Left colon (tissue), 2 donors: Measurements from ENCODE around the gene MS4A8. TPM values are rescaled to one million over a fixed set of nuclear protein-coding genes. Genes with fewer than 3 reads are reported as not detected.

ENCODE experiments used
- ATAC-seq: fragments of 200-7000 bp; cut with Tn5 transposase; one replicate; pipeline ENCODE4 v1.9.1; 2020; ENCODE audit warnings: mild to moderate bottlenecking, moderate library complexity
- DNase-seq, 2 donors: peaks; one replicate each; pipeline ENCODE4 v3.0.0-alpha.2; 2020
- intact Hi-C, 2 donors: fragments of 100-400 bp; cut with DNase I in 1 of 2; cut with micrococcal nuclease in 1 of 2; formaldehyde crosslinking; loops; one replicate each; pipeline versions ENCODE4 v1.11.2 to v1.14.0; 2022; cut with DNase I, micrococcal nuclease
- total RNA-seq, 2 donors: library from RNA; stranded (reverse); fragmentation: NEBNext Ultra II Directional; extraction: Animal tissue kit (Norgen Biotek cat#: 25700); gene quantifications; one replicate each; pipeline ENCODE4 v1.2.1, GENCODE V29; 2021
- donor health status: DM: no; HTN: no; CAD: no.
- donor health status: DM: yes; HTN: yes; CAD: no.

The MS4A8 gene
- total RNA-seq, 2 donors from 2014 or later, result 25.0 to 51.0 TPM

DNA sequence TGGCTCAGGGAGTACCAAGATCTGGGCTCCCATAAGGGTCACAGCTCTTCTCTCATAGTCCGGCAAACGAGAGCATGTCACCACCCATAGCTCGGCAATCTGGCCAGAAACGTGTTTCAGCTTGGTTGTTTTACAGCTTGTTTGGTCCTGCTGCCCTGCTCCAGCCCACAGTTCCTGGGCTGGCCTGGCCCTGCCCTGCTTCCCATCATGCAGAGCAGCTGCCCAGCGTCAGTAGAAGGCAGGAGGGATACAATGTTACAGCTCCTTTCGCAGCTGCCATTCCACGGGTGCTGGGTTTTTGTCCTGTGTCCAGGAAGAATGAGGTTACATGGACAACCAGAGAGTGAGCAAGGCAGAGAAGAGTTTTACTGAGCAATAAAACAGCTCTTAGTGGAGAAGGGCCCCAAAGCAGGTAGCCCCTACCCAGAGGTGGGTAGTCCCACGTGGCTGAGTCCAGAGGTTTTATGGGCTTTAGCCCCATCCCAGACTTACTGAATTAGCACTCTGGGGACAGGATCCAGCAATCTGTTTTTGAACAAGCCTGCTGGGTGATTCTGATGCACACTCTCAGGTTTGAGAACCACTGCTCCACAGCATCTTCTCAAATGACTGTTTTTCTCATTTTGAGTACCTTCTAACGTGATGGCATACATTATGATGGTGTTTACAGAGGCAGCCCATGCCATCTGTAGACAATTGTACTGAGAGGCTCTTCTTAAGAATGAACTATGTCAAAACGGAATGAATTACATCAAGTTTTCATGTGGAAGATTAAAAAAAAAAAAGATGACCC is 19.3 kb downstream of the MS4A8 start:
- peak; percentile 50 to 54 for DNase-seq
- intact Hi-C loops, result no loop called here
- ATAC-seq, result peak; percentile 79

GRCh38 chr11:60719391-60719790 is 20.0 kb downstream of the MS4A8 start:
- peak; percentile 69 to 87 for DNase-seq
- intact Hi-C loops, result no loop called here
- ATAC-seq, result peak; percentile 92

GRCh38 chr11:60720460-60720859 is 21.0 kb downstream of the MS4A8 start:
- DNase-seq, result no peak
- intact Hi-C loops, result no loop called here
- ATAC-seq, result no peak

DNA sequence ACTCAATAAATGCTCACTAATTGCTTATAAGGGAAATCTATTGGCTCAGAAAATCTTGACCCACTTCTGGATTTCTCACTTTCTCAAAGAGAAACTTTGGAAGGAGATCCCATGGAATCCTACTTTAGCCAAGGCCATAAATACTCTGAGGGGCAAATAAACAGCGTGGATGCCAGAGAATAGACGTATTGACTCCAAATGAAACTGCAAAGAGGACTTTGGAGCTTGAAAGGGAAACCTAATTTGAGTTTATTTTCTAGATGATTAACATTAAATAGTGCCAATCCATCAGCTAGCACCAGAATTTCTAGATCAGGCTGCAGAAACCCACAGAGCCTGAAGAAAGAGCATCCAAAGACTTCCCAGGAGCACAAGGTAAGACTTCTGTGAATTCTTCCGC is 25.0 kb downstream of the MS4A8 start, which contains the start of gene MS4A18:
TSS of gene MS4A18 (plus strand) at position 301 of the 400 bp plus-strand sequence.
- intact Hi-C loops, result no loop called here
- no peak for DNase-seq
- no peak for ATAC-seq

GRCh38 chr11:60725592-60725991 is 26.2 kb downstream of the MS4A8 start:
- no peak for DNase-seq
- ATAC-seq, result no peak
- intact Hi-C loops, result no loop called here

- no peak for ATAC-seq
- intact Hi-C loops, result no loop called here
Measured at GRCh38 chr11:60731586-60731985, 32.2 kb downstream of the MS4A8 start.

GRCh38 chr11:60734279-60734678 is 34.9 kb downstream of the MS4A8 start:
- intact Hi-C loops, result no loop called here
- ATAC-seq, result peak; percentile 80
- no peak for DNase-seq

More at GRCh38 chr11:60731586-60731985, 32.2 kb downstream of the MS4A8 start:
- DNase-seq, result no peak

GRCh38 chr11:60739114-60739513 is 39.7 kb downstream of the MS4A8 start:
- no peak for ATAC-seq
- intact Hi-C loops, result no loop called here
- no peak for DNase-seq

GRCh38 chr11:60740573-60740972 is 41.2 kb downstream of the MS4A8 start:
- DNase-seq, result no peak
- no peak for ATAC-seq
- intact Hi-C loops, result no loop called here

GRCh38 chr11:60741421-60741820 is 42.0 kb downstream of the MS4A8 start:
- intact Hi-C loops, result no loop called here
- ATAC-seq (no peak), DNase-seq (no peak)

DNA sequence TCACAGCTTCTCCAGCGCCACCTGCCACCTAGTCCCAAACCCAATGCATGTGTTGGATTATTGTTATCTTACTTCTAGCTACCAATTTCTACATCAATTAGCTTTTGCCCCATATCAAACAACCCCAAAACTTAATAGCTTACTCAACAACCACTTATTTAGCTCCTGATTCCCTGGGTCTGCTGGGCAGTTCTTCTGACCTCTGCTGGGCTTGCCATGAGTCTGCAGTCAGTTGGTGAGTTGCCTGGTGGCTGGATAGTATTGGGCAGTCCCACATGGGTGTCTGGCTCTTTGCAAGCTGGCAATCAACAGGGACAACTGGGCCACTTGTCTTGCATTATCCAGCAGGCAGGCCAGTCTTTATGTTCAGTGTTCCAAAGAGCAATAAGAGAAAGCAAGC is 43.6 kb downstream of the MS4A8 start:
- no peak for DNase-seq
- intact Hi-C loops, result no loop called here
- peak; percentile 35 for ATAC-seq

- no peak for DNase-seq
- no peak for ATAC-seq
- intact Hi-C loops, result no loop called here
Measured at GRCh38 chr11:60744114-60744513, 44.7 kb downstream of the MS4A8 start.

GRCh38 chr11:60747359-60747873 is 48.0 kb downstream of the MS4A8 start:
- DNase-seq, result no peak
- no peak for ATAC-seq
- intact Hi-C loops, result no loop called here

GRCh38 chr11:60748225-60748624 is 48.8 kb downstream of the MS4A8 start:
- intact Hi-C loops, result no loop called here
- no peak for DNase-seq
- ATAC-seq, result no peak

- no peak for ATAC-seq
- no peak for DNase-seq
- intact Hi-C loops, result no loop called here
Measured at GRCh38 chr11:60748821-60749220, 49.4 kb downstream of the MS4A8 start.

GRCh38 chr11:60750911-60751310 is 51.5 kb downstream of the MS4A8 start:
- intact Hi-C loops, result no loop called here
- ATAC-seq (no peak), DNase-seq (no peak)

DNA sequence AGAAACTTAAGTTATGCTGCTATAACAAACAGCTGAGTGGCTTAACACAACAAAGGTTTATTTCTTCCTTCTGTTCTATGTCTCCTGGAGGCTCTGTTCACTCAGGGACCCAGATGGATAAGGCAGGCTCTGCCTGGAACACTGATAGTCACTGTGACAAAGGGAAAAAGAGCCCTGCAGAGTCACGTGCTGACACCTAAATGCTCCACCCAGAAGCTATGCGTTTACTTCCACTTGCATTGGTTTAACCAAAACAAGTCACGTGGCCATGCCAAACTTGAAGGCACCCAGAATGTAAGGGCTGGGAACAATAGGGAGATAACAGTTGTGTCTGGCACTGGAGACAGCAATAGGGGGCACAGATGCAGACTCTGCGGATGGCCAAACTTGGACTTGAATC is 53.9 kb downstream of the MS4A8 start:
- intact Hi-C loops, result no loop called here
- ATAC-seq, result peak; percentile 68
- DNase-seq, result no peak

GRCh38 chr11:60754887-60755286 is 55.5 kb downstream of the MS4A8 start:
- ATAC-seq (no peak), DNase-seq (no peak)
- intact Hi-C loops, result no loop called here

GRCh38 chr11:60756307-60757032 is 57.1 kb downstream of the MS4A8 start, which contains the start of gene MS4A15:
Gene MS4A15 (plus strand): TSS chr11:60756867. CDS start chr11:60763734, 6,867 bp downstream.
- intact Hi-C loops, result no loop called here
- DNase-seq (no peak), ATAC-seq (peak; percentile 64)

- no peak for ATAC-seq
- intact Hi-C loops, result no loop called here
- no peak for DNase-seq
Measured at GRCh38 chr11:60757231-60757800, 57.9 kb downstream of the MS4A8 start.
